Common myeloid progenitor, CD34-positive (primary cell): ENCODE data around the gene SOX14.

ENCODE experiments used
- CTCF ChIA-PET: fragments of 350-600 bp; sonication (Branson Sonifier 250); formaldehyde crosslinking; loops from one replicate; lab custom pipeline; 2021; ENCODE audit warnings: antibody characterized with exemption; lab: Charles Lee
- POLR2A ChIA-PET: fragments of 350-600 bp; sonication (Branson Sonifier 250); formaldehyde crosslinking; loops from one replicate; lab custom pipeline; 2021; ENCODE audit warnings: antibody characterized with exemption; lab: Charles Lee
- DNase-seq, 3 donors: peaks; one replicate each; pipeline versions ENCODE4 v3.0.0 to v3.0.0-alpha.2; 2013
- H3K27ac ChIP-seq, 2 experiments: 1 replicate in 1 of 2; 2 replicates in 1 of 2; pipeline ENCODE4 v1.7.0; 2013; ENCODE audit warnings: inconsistent platforms in 2 of 2, low read length in 2 of 2, mild to moderate bottlenecking in 2 of 2, low read depth in 1 of 2, moderate library complexity in 1 of 2; ENCODE audit not compliant: severe bottlenecking in 2 of 2, insufficient read depth in 1 of 2, poor library complexity in 1 of 2
- H3K27me3 ChIP-seq, 5 experiments: replicated peaks in 2 of 5; 1 replicate in 3 of 5; 2 replicates in 2 of 5; pipeline versions ENCODE4 v1.6.1 to v1.7.0; 2013; ENCODE audit warnings: low read length in 4 of 5, mild to moderate bottlenecking in 2 of 5, moderate library complexity in 2 of 5, inconsistent platforms in 1 of 5; ENCODE audit not compliant: insufficient read depth in 5 of 5, control insufficient read depth in 4 of 5
- H3K36me3 ChIP-seq, 4 experiments: 1 replicate in 2 of 4; 2 replicates in 2 of 4; pipeline versions ENCODE4 v1.6.1 to v1.7.0; 2013; ENCODE audit warnings: low read length in 3 of 4, control low read depth in 1 of 4, mild to moderate bottlenecking in 1 of 4; ENCODE audit not compliant: control insufficient read depth in 4 of 4, insufficient read depth in 4 of 4
- H3K4me1 ChIP-seq, 4 experiments: 1 replicate in 3 of 4; 2 replicates in 1 of 4; pipeline versions ENCODE4 v1.6.1 to v1.7.1; 2013; ENCODE audit warnings: low read length in 3 of 4, mild to moderate bottlenecking in 3 of 4, control low read depth in 1 of 4, inconsistent platforms in 1 of 4, moderate library complexity in 1 of 4; ENCODE audit not compliant: control insufficient read depth in 4 of 4, insufficient read depth in 4 of 4; ENCODE audit errors: control extremely low read depth in 1 of 4
- H3K4me3 ChIP-seq, 7 experiments: 1 replicate in 4 of 7; 2 replicates in 3 of 7; pipeline versions ENCODE4 v1.5.1 to v1.7.0; 2013; ENCODE audit warnings: mild to moderate bottlenecking in 7 of 7, low read length in 6 of 7, moderate library complexity in 6 of 7, inconsistent platforms in 2 of 7, low read depth in 2 of 7, control low read depth in 1 of 7; ENCODE audit not compliant: insufficient read depth in 4 of 7, control insufficient read depth in 1 of 7; ENCODE audit errors: extremely low read depth in 1 of 7
- H3K9me3 ChIP-seq, 5 experiments: 1 replicate in 4 of 5; 2 replicates in 1 of 5; pipeline versions ENCODE4 v1.6.1 to v1.7.1; 2013; ENCODE audit warnings: low read length in 4 of 5, mild to moderate bottlenecking in 2 of 5, inconsistent platforms in 1 of 5, low read depth in 1 of 5, moderate library complexity in 1 of 5; ENCODE audit not compliant: control insufficient read depth in 4 of 5, insufficient read depth in 2 of 5; ENCODE audit errors: control extremely low read depth in 1 of 5
- WGBS: methylation state at CpG from one replicate; pipeline ENCODE4 v1.1.5; 2013; ENCODE audit not compliant: insufficient coverage; 5-methylcytosine and 5-hydroxymethylcytosine counted together

Gene SOX14

DNA sequence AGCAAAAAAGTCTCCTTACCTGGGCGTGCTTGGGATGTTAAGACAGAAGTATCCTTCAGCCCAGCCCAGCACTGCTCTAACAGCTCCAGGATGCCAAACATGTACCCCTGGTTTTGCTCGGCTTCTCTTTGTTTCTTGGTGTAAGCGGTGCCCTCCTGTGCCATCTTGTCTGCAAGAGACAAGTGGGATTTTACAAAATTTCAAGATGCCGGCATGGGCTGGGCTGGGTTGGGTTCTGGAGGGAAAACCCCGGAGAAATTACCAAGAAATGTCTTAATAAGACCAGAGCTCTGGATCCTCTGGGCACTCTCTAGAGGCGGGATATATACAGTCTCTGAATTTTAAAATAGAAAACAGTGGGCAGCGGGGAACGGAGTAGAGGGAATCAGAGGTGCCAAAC lies 4.6 kb upstream of the SOX14 start:
- Histone ChIP-seq H3K27ac (no peak overlapping the region), H3K4me1 (peaks cover 0 to 13% (median 7%) of the 10 kb centered on the region in 4 experiments), H3K4me3 (no peak overlapping the region), H3K9me3 (peaks cover 0 to 6% (median 0%) of the 10 kb centered on the region in 5 experiments), H3K36me3 (no peaks in the 10 kb centered on the region), H3K27me3 (peaks cover 6 to 71% (median 41%) of the 10 kb centered on the region in 5 experiments)
- ChIA-PET CTCF (no interaction called here), POLR2A (no interaction called here)
- DNase-seq = no peak
- WGBS = 28% methylated on average over 6 of the region's 8 CpGs

DNA sequence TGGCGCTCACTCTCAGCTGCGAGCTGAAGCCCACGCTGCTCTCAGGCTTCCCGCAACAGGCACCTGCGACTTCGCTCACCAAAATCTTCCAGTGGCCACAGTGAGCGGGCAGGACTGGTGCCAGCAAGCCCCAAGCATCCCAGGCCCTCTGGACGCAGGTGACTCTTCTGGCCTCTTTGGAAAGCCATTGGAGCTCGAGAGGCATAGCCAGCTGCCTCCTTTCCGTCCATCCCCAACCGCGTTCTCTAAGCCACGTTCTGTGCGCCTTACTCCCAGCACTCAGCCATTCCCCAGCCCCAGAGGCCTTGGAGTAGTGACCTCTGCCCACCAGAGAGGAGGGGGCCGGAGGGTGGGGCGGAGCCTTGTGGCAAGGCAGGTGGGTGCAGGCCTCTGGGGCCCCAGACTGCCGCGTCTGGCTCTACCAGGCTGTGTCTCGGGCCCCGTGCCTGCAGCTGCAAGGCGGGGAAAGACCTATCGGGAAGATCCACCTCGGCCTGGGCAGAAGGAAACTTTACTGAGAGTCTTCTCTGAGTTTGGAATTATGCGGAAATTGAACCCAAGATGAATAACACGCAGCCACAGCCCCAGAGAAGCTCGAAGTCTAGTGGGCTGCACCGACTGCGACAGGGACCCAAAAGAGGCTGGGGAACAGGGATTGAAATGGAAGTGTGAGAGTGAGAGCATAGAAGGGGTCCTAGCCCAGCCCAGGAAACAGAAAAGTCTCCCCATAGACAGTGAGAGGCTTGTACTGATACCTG lies 3.6 kb upstream of the SOX14 start:
- ChIA-PET CTCF (interaction anchor here (0.6 kb wide), 1 partner anchor 1408 kb away, joined by 3 read pairs; no protein-coding TSS in a partner anchor), POLR2A (no interaction called here)
- 5% methylated on average over 20 of the region's 28 CpGs for WGBS
- Histone ChIP-seq H3K4me1 (peaks cover 0 to 19% (median 10%) of the 10 kb centered on the region in 4 experiments), H3K9me3 (peaks cover 0 to 6% (median 0%) of the 10 kb centered on the region in 5 experiments), H3K4me3 (no peak overlapping the region), H3K27me3 (peaks cover 6 to 82% (median 46%) of the 10 kb centered on the region in 5 experiments), H3K27ac (no peak overlapping the region), H3K36me3 (no peaks in the 10 kb centered on the region)
- DNase-seq = no peak

DNA sequence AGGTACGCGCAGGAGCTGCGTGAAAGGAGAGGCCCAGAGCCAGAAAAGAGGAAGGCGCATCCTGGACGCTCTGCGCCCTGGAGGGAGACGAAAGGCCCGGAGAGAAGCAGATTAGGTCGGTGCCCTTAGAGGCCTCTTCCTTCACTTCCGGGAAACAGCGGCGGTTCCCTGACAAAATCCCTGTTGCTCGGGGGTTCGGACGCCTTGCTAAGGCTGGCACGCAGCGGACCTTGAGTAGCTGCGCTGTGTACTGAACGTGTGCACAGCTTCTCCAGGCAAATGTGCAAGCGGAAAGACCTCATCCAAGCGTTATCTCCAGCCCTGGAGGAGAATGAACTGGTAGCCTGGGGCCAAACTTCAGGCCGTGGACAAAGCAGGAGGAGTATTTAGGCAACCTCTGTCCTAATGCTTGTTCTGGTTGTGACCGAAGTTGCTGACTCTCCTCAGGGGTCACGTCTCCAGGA lies 3.0 kb upstream of the SOX14 start:
- Histone ChIP-seq H3K9me3 (peaks cover 0 to 5% (median 0%) of the 10 kb centered on the region in 5 experiments), H3K36me3 (no peaks in the 10 kb centered on the region), H3K4me3 (no peak overlapping the region), H3K4me1 (peaks cover 0 to 19% (median 10%) of the 10 kb centered on the region in 4 experiments), H3K27ac (no peak overlapping the region), H3K27me3 (peaks cover 6 to 88% (median 52%) of the 10 kb centered on the region in 5 experiments)
- 6% methylated on average over 21 of the region's 24 CpGs for WGBS
- POLR2A ChIA-PET = no interaction called here
- peak in 1 of 3 donors; percentile 8 for DNase-seq
- CTCF ChIA-PET = no interaction called here

- 5% methylated on average over 54 of the region's 54 CpGs for WGBS
- peak in 1 of 3 donors; percentile 16 for DNase-seq
Measured at GRCh38 chr3:137761563-137762503, 2.3 kb upstream of the SOX14 start.

DNA sequence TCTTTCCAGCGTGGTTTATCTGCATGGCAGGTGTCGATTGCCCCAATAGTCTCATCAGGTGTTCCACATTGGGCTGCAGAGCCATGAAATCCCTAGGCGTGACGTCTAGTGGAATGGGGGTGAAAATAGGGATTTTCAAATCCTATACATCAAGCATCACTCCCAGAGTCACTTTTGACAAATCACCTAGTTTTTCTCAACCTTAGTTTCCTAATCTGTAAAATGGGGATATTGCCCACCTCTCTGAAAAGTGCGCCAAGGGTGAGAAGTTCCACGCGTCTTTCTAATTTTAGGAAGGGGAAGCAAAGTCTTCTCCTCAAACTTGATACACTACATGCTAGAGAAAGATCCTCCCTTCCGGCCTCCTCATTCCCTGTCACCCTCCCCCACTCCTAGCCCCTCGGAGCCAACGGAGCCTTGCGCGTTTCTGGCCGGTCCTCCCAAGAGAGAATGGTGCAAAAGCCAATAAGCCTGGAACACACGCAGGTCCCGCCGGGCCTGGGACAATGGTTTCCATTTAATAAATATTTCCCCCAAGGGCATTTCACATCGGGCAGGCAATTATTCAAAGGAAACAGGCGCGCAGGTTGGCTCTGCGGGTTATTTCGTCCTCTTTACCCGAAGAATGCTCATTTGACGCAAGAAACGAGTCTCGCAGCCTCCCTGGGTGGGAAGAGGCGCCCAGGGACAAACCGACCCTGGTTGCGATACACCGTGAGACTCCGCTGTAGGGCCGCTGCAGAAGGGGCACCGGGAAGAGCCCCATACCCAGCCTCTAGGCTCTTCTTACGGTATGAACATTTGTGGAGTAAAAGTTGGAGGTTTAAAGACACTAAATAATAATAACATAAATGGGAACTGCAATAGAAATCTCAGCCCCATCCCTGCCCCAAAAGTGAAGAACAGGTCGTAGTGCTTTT lies 1.2 kb upstream of the SOX14 start:
- Histone ChIP-seq H3K27ac (no peak overlapping the region), H3K9me3 (peaks cover 0 to 2% (median 0%) of the 10 kb centered on the region in 5 experiments), H3K36me3 (no peaks in the 10 kb centered on the region), H3K4me1 (peaks cover 0 to 23% (median 13%) of the 10 kb centered on the region in 4 experiments), H3K27me3 (peaks cover 11 to 98% (median 61%) of the 10 kb centered on the region in 5 experiments), H3K4me3 (peak overlapping the region in 1 of 7 experiments; percentile 49)
- ChIA-PET CTCF (no interaction called here), POLR2A (no interaction called here)
- 5% methylated on average over 19 of the region's 34 CpGs for WGBS
- DNase-seq = peak in 2 of 3 donors; percentile 6 to 17

More at GRCh38 chr3:137761563-137762503, 2.3 kb upstream of the SOX14 start:
- Histone ChIP-seq H3K27ac (no peak overlapping the region), H3K27me3 (peaks cover 9 to 95% (median 58%) of the 10 kb centered on the region in 5 experiments), H3K36me3 (no peaks in the 10 kb centered on the region), H3K4me3 (no peak overlapping the region), H3K9me3 (peaks cover 0 to 2% (median 0%) of the 10 kb centered on the region in 5 experiments), H3K4me1 (peaks cover 0 to 19% (median 10%) of the 10 kb centered on the region in 4 experiments)
- POLR2A ChIA-PET = no interaction called here
- CTCF ChIA-PET = no interaction called here

DNA sequence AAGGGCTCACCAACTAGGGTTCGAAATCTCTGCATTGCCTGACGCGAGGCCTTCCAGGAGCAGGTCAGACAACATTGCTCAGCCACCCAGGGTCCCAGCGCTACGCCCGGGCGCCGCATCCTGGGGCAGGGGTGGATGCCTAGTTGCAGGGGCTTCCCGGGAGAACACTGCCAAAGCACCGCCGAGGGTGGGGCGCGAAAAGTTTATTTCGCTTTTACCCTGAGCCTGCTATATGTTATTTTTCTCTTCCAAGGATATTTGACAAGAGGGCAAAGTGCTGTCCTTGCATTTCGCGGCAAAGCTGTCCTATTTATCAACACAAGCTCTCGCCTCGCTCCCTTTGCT lies 549 bp upstream of the SOX14 start:
- WGBS = 1% methylated on average over 18 of the region's 18 CpGs
- POLR2A ChIA-PET = no interaction called here
- Histone ChIP-seq H3K9me3 (peaks cover 0 to 2% (median 0%) of the 10 kb centered on the region in 5 experiments), H3K4me1 (peaks cover 0 to 29% (median 19%) of the 10 kb centered on the region in 4 experiments), H3K4me3 (peak overlapping the region in 6 of 7 experiments; percentile 13 to 51 (median 36)), H3K36me3 (no peaks in the 10 kb centered on the region), H3K27me3 (peaks cover 11 to 98% (median 64%) of the 10 kb centered on the region in 5 experiments), H3K27ac (no peak overlapping the region)
- DNase-seq = peak in 2 of 3 donors; percentile 16 to 32
- CTCF ChIA-PET = no interaction called here
